Type B pancreatic cell (in vitro differentiated cells): ENCODE measurements around the gene TCF23. TPM values are rescaled to one million over a fixed set of nuclear protein-coding genes. Genes with fewer than 3 reads are reported as not detected.
"Not testable (repeated sequence)": the region's sequence is repeated elsewhere in the genome, so short reads cannot be mapped to it uniquely, and the experiment has no call there.

Experiments
- DNase-seq: peaks from one replicate; pipeline ENCODE4 v3.0.0; 2021; ENCODE audit warnings: mixed read lengths; ENCODE audit not compliant: unreplicated experiment; ENCODE audit errors: extremely low spot score
- H3K27ac Mint-ChIP-seq: 2 replicates; pipeline ENCODE4 v1.8.0; 2021; ENCODE audit warnings: mild to moderate bottlenecking, mixed read lengths
- H3K27me3 Mint-ChIP-seq: 2 replicates; pipeline ENCODE4 v1.8.0; 2021; ENCODE audit warnings: mixed read lengths
- H3K36me3 Mint-ChIP-seq: 2 replicates; pipeline ENCODE4 v1.8.0; 2021; ENCODE audit warnings: mixed read lengths
- H3K4me1 Mint-ChIP-seq: one replicate; pipeline ENCODE4 v1.8.0; 2021; ENCODE audit warnings: mixed read lengths; ENCODE audit not compliant: unreplicated experiment
- H3K4me3 Mint-ChIP-seq: 2 replicates; pipeline ENCODE4 v1.8.0; 2021; ENCODE audit warnings: mild to moderate bottlenecking, mixed read lengths
- H3K9me3 Mint-ChIP-seq: 2 replicates; pipeline ENCODE4 v1.8.0; 2021; ENCODE audit warnings: mixed read lengths
- CTCF ChIP-seq: fragments of 200-600 bp; sonication (generic); conservative IDR thresholded peaks from 2 replicates; pipeline ENCODE4 v1.5.0; 2021; ENCODE audit warnings: antibody characterized with exemption, mild to moderate bottlenecking
- total RNA-seq: library from RNA; stranded (reverse); gene quantifications from 2 replicates; pipeline ENCODE4 v1.2.1, GENCODE V29; 2021; ENCODE audit warnings: low replicate concordance

The TCF23 gene
- total RNA-seq, 1 donor from 2014 or later, result not detected

DNA sequence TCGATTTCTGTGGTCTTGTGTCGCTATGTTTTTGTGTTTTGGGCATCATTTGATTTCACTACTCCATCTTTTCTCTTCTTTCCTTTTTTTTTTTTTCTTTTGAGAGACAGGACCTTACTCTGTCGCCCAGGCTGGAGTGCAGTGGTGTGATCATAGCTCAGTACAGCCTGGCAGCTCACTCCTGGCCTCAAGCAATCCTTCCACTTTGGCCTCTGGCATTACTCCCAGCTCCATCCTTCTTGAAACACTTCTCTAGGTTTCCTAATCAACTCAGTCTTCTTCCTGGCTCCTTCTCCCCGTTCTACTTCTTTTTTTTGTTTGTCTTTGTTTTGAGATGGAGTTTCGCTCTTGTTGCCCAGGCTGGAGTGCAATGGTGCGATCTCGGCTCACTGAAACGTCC lies 26.5 kb downstream of the TCF23 start:
- H3K27me3 Mint-ChIP-seq, result peaks cover 6% of the 10 kb centered on the region
- no peak for TF ChIP-seq CTCF
- H3K4me3 Mint-ChIP-seq, result no peak overlapping the region
- no peak for DNase-seq
- H3K9me3 Mint-ChIP-seq, result no peaks in the 10 kb centered on the region
- no peak overlapping the region for H3K27ac Mint-ChIP-seq
- no peaks in the 10 kb centered on the region for H3K36me3 Mint-ChIP-seq
- H3K4me1 Mint-ChIP-seq, result no peaks in the 10 kb centered on the region

DNA sequence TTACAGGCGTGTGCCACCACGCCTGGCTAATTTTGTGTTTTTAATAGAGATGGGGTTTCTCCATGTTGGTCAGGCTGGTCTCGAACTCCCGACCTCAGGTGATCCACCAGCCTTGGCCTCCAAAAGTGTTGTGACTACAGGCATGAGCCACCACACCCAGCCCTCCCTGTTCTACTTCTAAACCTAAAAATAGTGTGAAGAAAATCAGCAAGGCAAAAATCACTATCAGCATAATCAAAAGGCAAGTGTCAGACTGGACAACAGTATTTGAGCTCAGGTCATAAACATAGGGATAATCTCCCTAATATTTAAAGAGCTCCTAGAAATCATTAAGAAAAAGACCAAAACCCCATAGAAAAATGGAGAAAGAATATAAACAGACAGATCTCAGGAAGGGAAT lies 27.0 kb downstream of the TCF23 start:
- H3K36me3 Mint-ChIP-seq, H3K27me3 Mint-ChIP-seq, DNase-seq, H3K4me3 Mint-ChIP-seq, H3K27ac Mint-ChIP-seq, H3K9me3 Mint-ChIP-seq, H3K4me1 Mint-ChIP-seq: not testable (repeated sequence)

- Mint-ChIP-seq H3K27me3 (peaks cover 3% of the 10 kb centered on the region), H3K9me3 (no peaks in the 10 kb centered on the region), H3K4me1 (no peaks in the 10 kb centered on the region), H3K36me3 (no peaks in the 10 kb centered on the region), H3K4me3 (no peak overlapping the region), H3K27ac (no peak overlapping the region)
- no peak for TF ChIP-seq CTCF
- DNase-seq, result no peak
These were observed 28.9 kb downstream of the TCF23 start for GRCh38 chr2:27177441-27178351.

- Mint-ChIP-seq H3K4me1 (no peaks in the 10 kb centered on the region), H3K4me3 (no peak overlapping the region), H3K27me3 (peaks cover 3% of the 10 kb centered on the region), H3K36me3 (no peaks in the 10 kb centered on the region), H3K27ac (no peak overlapping the region), H3K9me3 (no peaks in the 10 kb centered on the region)
- TF ChIP-seq CTCF, result no peak
- DNase-seq, result no peak
These were observed 29.7 kb downstream of the TCF23 start for GRCh38 chr2:27178469-27178868.

DNA sequence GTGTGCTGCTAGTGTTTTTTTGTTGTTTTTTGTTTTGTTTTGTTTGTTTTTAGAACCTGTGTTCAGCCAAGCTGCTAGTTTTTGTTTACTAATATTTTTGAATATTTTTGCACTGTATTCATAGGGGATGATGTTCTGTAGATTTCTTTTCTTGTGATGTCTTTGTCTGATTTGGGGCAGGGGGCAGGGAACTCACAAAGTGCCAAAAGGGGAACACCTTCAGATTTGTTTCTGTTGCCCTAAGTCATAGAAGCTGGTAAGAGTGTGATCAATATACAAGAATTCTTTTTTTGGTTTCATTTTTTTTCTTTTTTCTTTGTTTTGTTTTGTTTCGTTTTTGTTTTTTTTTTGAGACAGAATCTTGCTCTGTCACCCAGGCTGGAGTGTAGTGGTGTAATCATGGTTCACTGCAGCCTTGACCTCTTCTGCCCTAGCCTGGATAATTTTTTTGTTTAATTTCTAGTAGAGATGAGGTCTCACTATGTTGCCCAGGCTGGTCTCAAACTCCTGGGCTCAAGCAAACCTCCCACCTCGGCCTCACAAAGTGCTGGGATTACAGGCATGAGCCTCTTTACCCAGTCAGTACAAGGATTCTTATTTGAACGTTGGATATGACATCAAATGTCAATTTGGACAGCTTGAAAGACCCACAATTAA lies 30.7 kb downstream of the TCF23 start:
- Mint-ChIP-seq H3K4me1 (no peaks in the 10 kb centered on the region), H3K4me3 (no peak overlapping the region), H3K9me3 (no peaks in the 10 kb centered on the region), H3K27me3 (peaks cover 6% of the 10 kb centered on the region), H3K27ac (no peak overlapping the region), H3K36me3 (no peaks in the 10 kb centered on the region)
- TF ChIP-seq CTCF, result no peak
- DNase-seq, result no peak

DNA sequence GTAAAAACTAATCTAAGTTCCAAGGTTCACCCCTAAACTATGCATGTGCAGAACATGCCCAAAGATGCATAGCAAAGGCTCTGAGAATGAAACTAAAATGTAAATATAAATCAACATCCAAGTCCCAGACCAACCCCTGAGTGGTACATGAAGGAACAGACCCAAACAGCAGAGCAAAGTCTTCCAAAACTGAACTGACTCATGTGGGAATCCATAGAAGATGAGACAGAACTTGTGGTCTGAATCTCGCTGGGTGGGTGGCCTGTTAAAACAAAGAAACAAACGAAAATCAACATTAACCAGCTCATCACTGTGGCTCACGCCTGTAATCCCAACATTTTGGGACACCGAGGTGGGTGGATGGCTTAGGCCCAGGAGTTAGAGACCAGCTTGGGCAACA lies 33.5 kb downstream of the TCF23 start:
- H3K4me1 Mint-ChIP-seq, result no peaks in the 10 kb centered on the region
- H3K4me3 Mint-ChIP-seq, result no peak overlapping the region

More for the DNA sequence above, 33.5 kb downstream of the TCF23 start:
- Mint-ChIP-seq H3K27ac (no peak overlapping the region), H3K9me3 (no peaks in the 10 kb centered on the region), H3K27me3 (peaks cover 9% of the 10 kb centered on the region), H3K36me3 (no peaks in the 10 kb centered on the region)
- no peak for TF ChIP-seq CTCF
- no peak for DNase-seq
